Activated CD4-positive, alpha-beta T cell treated with anti-CD3 and anti-CD28 coated beads for 36 hours (primary cell): ENCODE results near the gene RAB4A. TPM values are rescaled to one million over a fixed set of nuclear protein-coding genes. Genes with fewer than 3 reads are reported as not detected.

Source experiments
- ATAC-seq: fragments of 200-7000 bp; cut with Tn5 transposase; one replicate; pipeline ENCODE4 v1.10.0; 2021; ENCODE audit warnings: mild to moderate bottlenecking, moderate library complexity
- CTCF ChIA-PET: fragments of 350-600 bp; sonication (Branson Sonifier 250); formaldehyde crosslinking; loops from one replicate; lab custom pipeline; 2021; ENCODE audit warnings: antibody characterized with exemption; lab: Charles Lee
- POLR2A ChIA-PET: fragments of 350-600 bp; sonication (Branson Sonifier 250); formaldehyde crosslinking; loops from one replicate; lab custom pipeline; 2021; ENCODE audit warnings: antibody characterized with exemption, inconsistent platforms; lab: Charles Lee
- DNase-seq: peaks from one replicate; pipeline ENCODE4 v3.0.0-alpha.2; 2020
- H3K27ac Mint-ChIP-seq: one replicate; pipeline ENCODE4 v1.8.0; 2021; ENCODE audit warnings: mixed read lengths
- H3K27me3 Mint-ChIP-seq: one replicate; pipeline ENCODE4 v1.8.0; 2021; ENCODE audit warnings: mixed read lengths
- H3K36me3 Mint-ChIP-seq: one replicate; pipeline ENCODE4 v1.8.0; 2021; ENCODE audit warnings: low read depth, mixed read lengths
- H3K4me1 Mint-ChIP-seq: one replicate; pipeline ENCODE4 v1.8.0; 2021; ENCODE audit warnings: mixed read lengths
- H3K4me3 Mint-ChIP-seq: one replicate; pipeline ENCODE4 v1.8.0; 2021; ENCODE audit warnings: mild to moderate bottlenecking, moderate library complexity, mixed read lengths
- H3K9me3 Mint-ChIP-seq: one replicate; pipeline ENCODE4 v1.8.0; 2021; ENCODE audit warnings: low read depth, mixed read lengths
- intact Hi-C, 2 experiments: fragments of 100-400 bp; cut with DNase I in 1 of 2; cut with micrococcal nuclease in 1 of 2; formaldehyde crosslinking; loops; one replicate each; pipeline versions ENCODE4 v1.14.2 to v1.15.1; 2022 to 2024; cut with DNase I, micrococcal nuclease
- total RNA-seq, 2 experiments: library from RNA; stranded (reverse); gene quantifications; one replicate each; pipeline ENCODE4 v1.2.3, GENCODE V29; 2021

The RAB4A gene
- total RNA-seq, 2 experiments from 2014 or later = 22.1 to 24.0 TPM

GRCh38 chr1:229230140-229230892 is 40.6 kb upstream of the RAB4A start:
- intact Hi-C loops = no loop called here
- POLR2A ChIA-PET = no interaction called here

GRCh38 chr1:229230893-229231753 is 39.8 kb upstream of the RAB4A start:
- ChIA-PET CTCF (interaction anchor here (0.9 to 5.7 kb wide), 5 partner anchors 10 to 565 kb away, joined by 3 to 46 read pairs (median 4); partner anchors contain the start of gene RHOU), POLR2A (no interaction called here)
- no peaks in the 10 kb centered on the region for H3K9me3 Mint-ChIP-seq
- DNase-seq = no peak
- no peaks in the 10 kb centered on the region for H3K36me3 Mint-ChIP-seq
- ATAC-seq = no peak
- intact Hi-C loops = no loop called here
- H3K4me3 Mint-ChIP-seq = no peak overlapping the region
- H3K27ac Mint-ChIP-seq = no peak overlapping the region
- peaks cover 21% of the 10 kb centered on the region for H3K4me1 Mint-ChIP-seq
- no peaks in the 10 kb centered on the region for H3K27me3 Mint-ChIP-seq

More at GRCh38 chr1:229230140-229230892, 40.6 kb upstream of the RAB4A start:
- H3K9me3 Mint-ChIP-seq = no peaks in the 10 kb centered on the region
- H3K36me3 Mint-ChIP-seq = no peaks in the 10 kb centered on the region
- CTCF ChIA-PET = interaction anchor here (0.9 to 5.7 kb wide), 7 partner anchors 10 to 569 kb away, joined by 3 to 46 read pairs (median 5); partner anchors contain the start of gene RHOU
- H3K4me3 Mint-ChIP-seq = no peak overlapping the region
- no peak for DNase-seq
- H3K4me1 Mint-ChIP-seq = peaks cover 21% of the 10 kb centered on the region
- no peak for ATAC-seq
- H3K27ac Mint-ChIP-seq = no peak overlapping the region
- H3K27me3 Mint-ChIP-seq = no peaks in the 10 kb centered on the region

- ATAC-seq (no peak), DNase-seq (no peak)
- Mint-ChIP-seq H3K4me3 (no peak overlapping the region), H3K9me3 (no peaks in the 10 kb centered on the region), H3K27me3 (no peaks in the 10 kb centered on the region), H3K4me1 (peaks cover 21% of the 10 kb centered on the region), H3K27ac (no peak overlapping the region), H3K36me3 (no peaks in the 10 kb centered on the region)
- intact Hi-C loops = no loop called here
- ChIA-PET CTCF (interaction anchor here (1.2 to 5.7 kb wide), 3 partner anchors 25 to 565 kb away, joined by 3 to 46 read pairs (median 4); partner anchors contain the start of gene RHOU), POLR2A (no interaction called here)
Observed at GRCh38 chr1:229231754-229232119, 39.2 kb upstream of the RAB4A start.

- Mint-ChIP-seq H3K4me3 (no peak overlapping the region), H3K4me1 (peaks cover 6% of the 10 kb centered on the region), H3K36me3 (no peaks in the 10 kb centered on the region), H3K27me3 (no peaks in the 10 kb centered on the region), H3K27ac (no peak overlapping the region), H3K9me3 (no peaks in the 10 kb centered on the region)
- POLR2A ChIA-PET = interaction anchor here (0.6 kb wide), 1 partner anchor 325 kb away, joined by 5 read pairs; no protein-coding TSS in a partner anchor
- ATAC-seq = no peak
- CTCF ChIA-PET = interaction anchor here (0.7 kb wide), 1 partner anchor 278 kb away, joined by 3 read pairs; no protein-coding TSS in a partner anchor
- DNase-seq = no peak
- intact Hi-C loops = no loop called here
Observed at GRCh38 chr1:229234870-229235472, 35.9 kb upstream of the RAB4A start.

GRCh38 chr1:229237320-229237719 is 33.6 kb upstream of the RAB4A start:
- Mint-ChIP-seq H3K36me3 (no peaks in the 10 kb centered on the region), H3K4me3 (no peak overlapping the region), H3K9me3 (no peaks in the 10 kb centered on the region), H3K27me3 (no peaks in the 10 kb centered on the region), H3K27ac (no peak overlapping the region), H3K4me1 (no peaks in the 10 kb centered on the region)
- CTCF ChIA-PET = interaction anchor here (0.7 to 1.0 kb wide), 2 partner anchors 10 to 39 kb away, joined by 3 to 4 read pairs; no protein-coding TSS in a partner anchor
- ATAC-seq (no peak), DNase-seq (no peak)
- intact Hi-C loops = no loop called here
- POLR2A ChIA-PET = no interaction called here

- Mint-ChIP-seq H3K9me3 (no peaks in the 10 kb centered on the region), H3K27me3 (no peaks in the 10 kb centered on the region), H3K27ac (no peak overlapping the region), H3K4me3 (no peak overlapping the region), H3K36me3 (no peaks in the 10 kb centered on the region), H3K4me1 (no peaks in the 10 kb centered on the region)
- DNase-seq (no peak), ATAC-seq (no peak)
- intact Hi-C loops = no loop called here
- CTCF ChIA-PET = interaction anchor here (0.7 kb wide), 2 partner anchors 10 to 1553 kb away, joined by 3 read pairs; no protein-coding TSS in a partner anchor
- POLR2A ChIA-PET = no interaction called here
Observed at GRCh38 chr1:229238231-229238630, 32.7 kb upstream of the RAB4A start.

GRCh38 chr1:229238674-229239415 is 32.1 kb upstream of the RAB4A start:
- H3K4me1 Mint-ChIP-seq = no peaks in the 10 kb centered on the region
- intact Hi-C loops = no loop called here
- no peaks in the 10 kb centered on the region for H3K27me3 Mint-ChIP-seq
- ChIA-PET POLR2A (no interaction called here), CTCF (interaction anchor here (0.7 to 0.9 kb wide), 3 partner anchors 11 to 1552 kb away, joined by 3 read pairs; no protein-coding TSS in a partner anchor)
- H3K9me3 Mint-ChIP-seq = peaks cover 6% of the 10 kb centered on the region
- H3K36me3 Mint-ChIP-seq = no peaks in the 10 kb centered on the region
- ATAC-seq (no peak), DNase-seq (no peak)
- no peak overlapping the region for H3K4me3 Mint-ChIP-seq
- H3K27ac Mint-ChIP-seq = no peak overlapping the region

- Mint-ChIP-seq H3K4me3 (no peak overlapping the region), H3K27ac (no peak overlapping the region), H3K4me1 (no peaks in the 10 kb centered on the region), H3K9me3 (peaks cover 7% of the 10 kb centered on the region), H3K36me3 (no peaks in the 10 kb centered on the region), H3K27me3 (no peaks in the 10 kb centered on the region)
- ChIA-PET CTCF (interaction anchor here (0.7 kb wide), 2 partner anchors 10 to 13 kb away, joined by 4 read pairs; no protein-coding TSS in a partner anchor), POLR2A (no interaction called here)
- no peak for ATAC-seq
- no peak for DNase-seq
- intact Hi-C loops = no loop called here
Observed at GRCh38 chr1:229240532-229240931, 30.4 kb upstream of the RAB4A start.

- Mint-ChIP-seq H3K36me3 (no peaks in the 10 kb centered on the region), H3K4me3 (no peak overlapping the region), H3K4me1 (no peaks in the 10 kb centered on the region), H3K27ac (no peak overlapping the region), H3K27me3 (no peaks in the 10 kb centered on the region), H3K9me3 (peaks cover 7% of the 10 kb centered on the region)
- ATAC-seq = no peak
- CTCF ChIA-PET = no interaction called here
- no peak for DNase-seq
- intact Hi-C loops = no loop called here
- POLR2A ChIA-PET = no interaction called here
Observed at GRCh38 chr1:229241390-229241789, 29.5 kb upstream of the RAB4A start.

- no peak overlapping the region for H3K4me3 Mint-ChIP-seq
- H3K36me3 Mint-ChIP-seq = no peaks in the 10 kb centered on the region
- intact Hi-C loops = no loop called here
- CTCF ChIA-PET = interaction anchor here (1.6 to 2.3 kb wide), 3 partner anchors 11 to 16 kb away, joined by 4 to 11 read pairs (median 4); no protein-coding TSS in a partner anchor
- DNase-seq (no peak), ATAC-seq (no peak)
- H3K9me3 Mint-ChIP-seq = peaks cover 7% of the 10 kb centered on the region
- H3K27me3 Mint-ChIP-seq = no peaks in the 10 kb centered on the region
- POLR2A ChIA-PET = no interaction called here
- no peak overlapping the region for H3K27ac Mint-ChIP-seq
- peaks cover 5% of the 10 kb centered on the region for H3K4me1 Mint-ChIP-seq
Observed at GRCh38 chr1:229243638-229244037, 27.3 kb upstream of the RAB4A start.
